Neural cell (in vitro differentiated cells): ENCODE results near the gene ANKS1B.

ENCODE experiments used
- EZH2 ChIP-seq: fragments of 200-600, 300-800 bp; shearing (Covaris generic), sonication (generic); IDR thresholded peaks from 2 replicates; pipeline ENCODE4 v1.6.1; 2014; ENCODE audit warnings: antibody characterized with exemption, low read length, borderline replicate concordance, mild to moderate bottlenecking; ENCODE audit not compliant: insufficient read depth, poor library complexity, severe bottlenecking
- POLR2AphosphoS5 ChIP-seq: IDR thresholded peaks from 2 replicates; pipeline ENCODE4 v1.6.1; 2012
- RAD21 ChIP-seq: fragments of 450-650 bp; conservative IDR thresholded peaks from 2 replicates; pipeline ENCODE4 v1.6.1; 2014; ENCODE audit warnings: antibody characterized with exemption, mild to moderate bottlenecking, moderate library complexity
- TAF1 ChIP-seq: IDR thresholded peaks from 2 replicates; pipeline ENCODE4 v1.6.1; 2012; ENCODE audit warnings: low read depth
- TF ChIP-seq, protein P1 (sequence below): IDR thresholded peaks from 2 replicates; pipeline ENCODE4 v1.6.1; 2012; ENCODE audit warnings: borderline replicate concordance
- TF ChIP-seq, protein P2 (sequence below): fragments of 450-650 bp; IDR thresholded peaks from 2 replicates; pipeline ENCODE4 v1.5.1; 2014; ENCODE audit warnings: antibody characterized with exemption, mild to moderate bottlenecking, moderate library complexity; ENCODE audit not compliant: poor library complexity, severe bottlenecking

GRCh38 chr12:99111600-99111999, 873.1 kb downstream of the ANKS1B start:
- TF ChIP-seq, protein P1, sequence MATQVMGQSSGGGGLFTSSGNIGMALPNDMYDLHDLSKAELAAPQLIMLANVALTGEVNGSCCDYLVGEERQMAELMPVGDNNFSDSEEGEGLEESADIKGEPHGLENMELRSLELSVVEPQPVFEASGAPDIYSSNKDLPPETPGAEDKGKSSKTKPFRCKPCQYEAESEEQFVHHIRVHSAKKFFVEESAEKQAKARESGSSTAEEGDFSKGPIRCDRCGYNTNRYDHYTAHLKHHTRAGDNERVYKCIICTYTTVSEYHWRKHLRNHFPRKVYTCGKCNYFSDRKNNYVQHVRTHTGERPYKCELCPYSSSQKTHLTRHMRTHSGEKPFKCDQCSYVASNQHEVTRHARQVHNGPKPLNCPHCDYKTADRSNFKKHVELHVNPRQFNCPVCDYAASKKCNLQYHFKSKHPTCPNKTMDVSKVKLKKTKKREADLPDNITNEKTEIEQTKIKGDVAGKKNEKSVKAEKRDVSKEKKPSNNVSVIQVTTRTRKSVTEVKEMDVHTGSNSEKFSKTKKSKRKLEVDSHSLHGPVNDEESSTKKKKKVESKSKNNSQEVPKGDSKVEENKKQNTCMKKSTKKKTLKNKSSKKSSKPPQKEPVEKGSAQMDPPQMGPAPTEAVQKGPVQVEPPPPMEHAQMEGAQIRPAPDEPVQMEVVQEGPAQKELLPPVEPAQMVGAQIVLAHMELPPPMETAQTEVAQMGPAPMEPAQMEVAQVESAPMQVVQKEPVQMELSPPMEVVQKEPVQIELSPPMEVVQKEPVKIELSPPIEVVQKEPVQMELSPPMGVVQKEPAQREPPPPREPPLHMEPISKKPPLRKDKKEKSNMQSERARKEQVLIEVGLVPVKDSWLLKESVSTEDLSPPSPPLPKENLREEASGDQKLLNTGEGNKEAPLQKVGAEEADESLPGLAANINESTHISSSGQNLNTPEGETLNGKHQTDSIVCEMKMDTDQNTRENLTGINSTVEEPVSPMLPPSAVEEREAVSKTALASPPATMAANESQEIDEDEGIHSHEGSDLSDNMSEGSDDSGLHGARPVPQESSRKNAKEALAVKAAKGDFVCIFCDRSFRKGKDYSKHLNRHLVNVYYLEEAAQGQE: peak; percentile 63
- TF ChIP-seq POLR2AphosphoS5 (peak; percentile 57), TAF1 (no peak), EZH2 (no peak), RAD21 (peak; percentile 31)
- TF ChIP-seq, protein P2, sequence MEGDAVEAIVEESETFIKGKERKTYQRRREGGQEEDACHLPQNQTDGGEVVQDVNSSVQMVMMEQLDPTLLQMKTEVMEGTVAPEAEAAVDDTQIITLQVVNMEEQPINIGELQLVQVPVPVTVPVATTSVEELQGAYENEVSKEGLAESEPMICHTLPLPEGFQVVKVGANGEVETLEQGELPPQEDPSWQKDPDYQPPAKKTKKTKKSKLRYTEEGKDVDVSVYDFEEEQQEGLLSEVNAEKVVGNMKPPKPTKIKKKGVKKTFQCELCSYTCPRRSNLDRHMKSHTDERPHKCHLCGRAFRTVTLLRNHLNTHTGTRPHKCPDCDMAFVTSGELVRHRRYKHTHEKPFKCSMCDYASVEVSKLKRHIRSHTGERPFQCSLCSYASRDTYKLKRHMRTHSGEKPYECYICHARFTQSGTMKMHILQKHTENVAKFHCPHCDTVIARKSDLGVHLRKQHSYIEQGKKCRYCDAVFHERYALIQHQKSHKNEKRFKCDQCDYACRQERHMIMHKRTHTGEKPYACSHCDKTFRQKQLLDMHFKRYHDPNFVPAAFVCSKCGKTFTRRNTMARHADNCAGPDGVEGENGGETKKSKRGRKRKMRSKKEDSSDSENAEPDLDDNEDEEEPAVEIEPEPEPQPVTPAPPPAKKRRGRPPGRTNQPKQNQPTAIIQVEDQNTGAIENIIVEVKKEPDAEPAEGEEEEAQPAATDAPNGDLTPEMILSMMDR: no peak
